ENCODE data around the gene SCAPER. TPM values are rescaled to one million over a fixed set of nuclear protein-coding genes. Genes with fewer than 3 reads are reported as not detected.

Gene SCAPER
- total RNA-seq, 1 experiment from 2014 or later, result 7.4 TPM

- Histone ChIP-seq H4K91ac (ENCODE audit: insufficient read length, low read depth, low read length) (no peak overlapping the region), H3K27ac (ENCODE audit: insufficient read length, low read depth, low read length) (no peak overlapping the region), H3K79me1 (ENCODE audit: insufficient read depth, low read depth, low read length, poor library complexity, severe bottlenecking) (no peaks in the 10 kb centered on the region), H3K56ac (ENCODE audit: insufficient read length, low read depth, low read length) (no peak overlapping the region), H3K4ac (ENCODE audit: low read depth, low read length) (no peak overlapping the region), H4K5ac (ENCODE audit: insufficient read length, low read depth, low read length) (no peak overlapping the region), H2BK20ac (ENCODE audit: low read depth, low read length, poor library complexity, severe bottlenecking) (no peak overlapping the region), H4K8ac (replicated peaks; ENCODE audit: insufficient read length, low read depth, low read length) (no peak overlapping the region), H3K4me2 (ENCODE audit: insufficient read depth, insufficient read length, low read length) (no peak overlapping the region), H3K4me1 (ENCODE audit: insufficient read depth, low read length) (no peaks in the 10 kb centered on the region), H2AFZ (ENCODE audit: low read length) (no peak overlapping the region), H2BK12ac (ENCODE audit: insufficient read length, low read depth, low read length) (no peak overlapping the region), H3K9me3 (ENCODE audit: control insufficient read depth, low read depth, low read length) (no peaks in the 10 kb centered on the region), H3K9ac (ENCODE audit: extremely low read depth, insufficient read length, low read length) (no peak overlapping the region), H3K23me2 (ENCODE audit: insufficient read length, low read depth, low read length, poor library complexity, severe bottlenecking) (no peaks in the 10 kb centered on the region), H2BK5ac (ENCODE audit: insufficient read length, low read length) (no peak overlapping the region), H2BK15ac (ENCODE audit: low read depth, low read length) (no peak overlapping the region), H4K20me1 (ENCODE audit: control insufficient read depth, insufficient read depth, insufficient read length) (no peaks in the 10 kb centered on the region), H3T11ph (ENCODE audit: low read length) (no peak overlapping the region), H3K23ac (ENCODE audit: insufficient read length, low read depth, low read length) (no peak overlapping the region), H3K14ac (ENCODE audit: insufficient read depth, low read length) (no peak overlapping the region), H2AK5ac (ENCODE audit: insufficient read length, low read length) (no peak overlapping the region), H3K79me2 (ENCODE audit: insufficient read depth, low read length) (no peaks in the 10 kb centered on the region), H3K27me3 (ENCODE audit: insufficient read depth, low read length) (no peaks in the 10 kb centered on the region), H2BK120ac (ENCODE audit: low read depth, low read length, poor library complexity, severe bottlenecking) (no peak overlapping the region), H3K18ac (ENCODE audit: insufficient read length, low read depth, low read length) (no peak overlapping the region)
- no peak overlapping the region for H3K27ac Mint-ChIP-seq
- H3K36me3 Mint-ChIP-seq (ENCODE audit: insufficient read depth in 1 of 3, low read depth in 3 of 3), result no peaks in the 10 kb centered on the region
- H3K27me3 Mint-ChIP-seq (ENCODE audit: low read depth), result no peaks in the 10 kb centered on the region
- no peaks in the 10 kb centered on the region for H3K9me3 Mint-ChIP-seq
- no peak for TF ChIP-seq CTCF (conservative IDR thresholded peaks at IDR 0.05)
- DNase-seq, result no peak
- peaks cover 3 to 4% of the 10 kb centered on the region in 2 experiments; a peak in 3 of 4 replicates for H3K4me1 Mint-ChIP-seq
- no peak overlapping the region for H3K4me3 Mint-ChIP-seq
Measured at GRCh38 chr15:76864586-76864985, 40.6 kb downstream of the SCAPER start.

All from H9 (cell line).